Right ventricle myocardium inferior (tissue), 1 donor: ENCODE results near the gene PCNX4. TPM values are rescaled to one million over a fixed set of nuclear protein-coding genes. Genes with fewer than 3 reads are reported as not detected.

ENCODE experiments used
- ATAC-seq: fragments of 200-7000 bp; cut with Tn5 transposase; one replicate; pipeline ENCODE4 v1.9.1; 2020; ENCODE audit warnings: mild to moderate bottlenecking, moderate library complexity
- DNase-seq: peaks from one replicate; pipeline ENCODE4 v3.0.0; 2021; ENCODE audit errors: missing footprints
- intact Hi-C: fragments of 100-400 bp; cut with DNase I; formaldehyde crosslinking; loops from one replicate; pipeline ENCODE4 v1.11.0; 2022
- total RNA-seq: library from RNA; stranded (reverse); fragmentation: NEBNext Ultra II Directional; extraction: Animal tissue kit (Norgen Biotek cat#: 25700); gene quantifications from one replicate; pipeline ENCODE4 v1.2.1, GENCODE V29; 2021
- donor health status: DM: no; HTN: yes; CAD: no; lungs with severe emphysema.

PCNX4 gene
- total RNA-seq, 1 donor from 2014 or later: 23.5 TPM

DNA sequence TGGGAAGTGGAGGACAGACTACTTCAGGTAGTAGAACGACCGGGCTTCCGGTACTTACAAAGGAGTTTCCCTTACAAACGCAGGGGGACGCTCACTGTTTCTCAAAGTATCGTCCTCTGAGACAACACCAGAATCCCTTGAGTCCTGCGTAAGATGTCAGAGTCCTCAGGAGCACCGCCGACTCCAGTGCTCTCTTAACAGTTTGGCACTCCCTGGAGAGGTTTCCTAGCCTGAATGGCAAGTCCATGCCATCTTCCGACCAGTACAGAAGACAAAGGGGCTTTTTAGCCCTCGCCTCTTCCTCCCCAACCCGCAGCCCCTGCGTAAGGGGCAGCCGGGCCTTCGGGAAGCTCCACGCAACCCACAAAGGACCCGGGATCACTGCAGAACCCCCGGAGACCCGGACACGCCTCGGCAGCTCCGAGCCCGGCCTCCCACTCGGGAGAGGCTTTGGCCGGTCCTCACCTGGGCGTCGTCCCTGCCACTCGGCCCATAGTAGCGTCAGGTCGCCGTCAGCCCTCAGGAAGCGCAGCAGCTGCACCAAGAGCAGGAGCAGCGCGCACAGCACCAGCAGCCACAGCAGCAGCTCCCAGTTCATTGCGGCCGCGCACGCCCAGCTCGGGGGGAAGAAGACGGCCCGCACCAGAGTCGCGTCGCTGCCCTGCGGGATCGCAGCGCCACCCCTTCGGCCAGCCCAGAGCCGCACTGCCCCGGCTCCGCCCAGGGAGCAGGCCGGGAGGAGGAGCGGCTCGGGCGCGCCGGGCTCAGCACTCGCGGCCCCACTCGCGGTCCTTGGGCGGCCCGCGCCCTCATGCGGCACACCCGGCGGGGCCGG, 73.2 kb downstream of the PCNX4 start, which contains the start of gene DHRS7:
Gene DHRS7 (minus strand): TSS at position 687 of the 835 bp plus-strand sequence. CDS start 89 bp downstream, at position 598.
- DNase-seq (peak; percentile 96), ATAC-seq (peak; percentile 100)
- intact Hi-C loops: loop anchor here (2.0 to 5.0 kb wide), 4 partner anchors 74 to 673 kb away; partner anchors contain the start of gene PCNX4

DNA sequence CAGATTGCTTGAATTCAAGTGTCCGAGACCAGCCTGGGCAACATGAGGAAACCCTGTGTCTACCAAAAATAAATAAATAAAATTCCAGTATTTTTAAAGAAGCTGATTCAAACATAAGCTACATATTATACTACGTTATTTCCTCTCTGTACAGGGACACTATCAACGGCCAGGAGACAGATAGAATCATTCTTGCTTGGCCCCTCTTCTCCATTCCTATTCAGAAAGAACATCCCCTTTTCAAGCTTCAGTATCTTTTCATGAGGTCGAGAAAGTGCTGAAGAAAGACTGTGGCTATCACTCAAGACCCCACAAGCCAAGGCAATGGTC, 73.8 kb downstream of the PCNX4 start:
- no peak for ATAC-seq
- intact Hi-C loops: loop anchor here (2.0 to 5.0 kb wide), 3 partner anchors 75 to 198 kb away; partner anchors contain the start of gene PCNX4
- DNase-seq: no peak

DNA sequence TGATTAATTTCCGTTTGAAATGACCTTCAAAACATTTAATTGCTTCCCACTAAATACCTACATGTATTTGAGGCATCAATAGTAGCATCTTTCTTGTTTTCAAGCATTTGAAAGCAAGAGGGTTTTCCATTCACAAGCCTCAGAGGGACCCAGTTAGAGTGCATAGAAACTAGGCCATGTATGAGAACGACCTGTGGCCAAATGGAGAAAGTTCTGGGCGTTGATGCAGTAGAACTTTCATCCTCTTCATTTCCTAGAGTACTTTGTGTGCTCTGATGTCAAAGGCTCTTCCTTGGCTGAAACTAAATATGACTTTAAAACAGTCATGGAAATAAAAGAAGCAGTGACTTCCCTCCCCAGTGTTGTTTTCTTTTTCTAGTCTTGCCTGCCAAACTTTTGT, 74.4 kb downstream of the PCNX4 start:
- no peak for DNase-seq
- ATAC-seq: no peak
- intact Hi-C loops: loop anchor here (5.0 kb wide), 2 partner anchors 94 to 199 kb away; no protein-coding TSS in a partner anchor

DNA sequence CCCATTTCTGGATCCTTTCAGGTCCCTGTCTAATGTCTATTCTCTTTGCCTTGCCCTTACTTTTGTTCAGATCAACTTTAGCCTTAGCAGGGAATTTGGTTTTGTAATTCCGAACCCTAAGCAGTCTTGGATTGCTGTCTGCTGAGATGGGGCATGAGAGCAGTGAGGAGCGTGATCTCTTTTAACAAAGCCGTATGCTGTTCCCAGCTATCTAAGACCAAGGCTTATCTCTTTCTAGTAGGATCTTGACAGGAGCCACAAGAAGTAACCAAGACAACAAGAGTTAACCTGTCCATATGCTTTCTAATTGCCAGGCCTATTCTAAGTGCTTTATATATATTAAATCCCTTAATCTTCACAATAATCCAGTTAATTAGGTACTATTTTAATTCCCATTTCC, 78.0 kb downstream of the PCNX4 start:
- intact Hi-C loops: loop anchor here (5.0 kb wide), 2 partner anchors 97 to 202 kb away; no protein-coding TSS in a partner anchor
- ATAC-seq (no peak), DNase-seq (no peak)

DNA sequence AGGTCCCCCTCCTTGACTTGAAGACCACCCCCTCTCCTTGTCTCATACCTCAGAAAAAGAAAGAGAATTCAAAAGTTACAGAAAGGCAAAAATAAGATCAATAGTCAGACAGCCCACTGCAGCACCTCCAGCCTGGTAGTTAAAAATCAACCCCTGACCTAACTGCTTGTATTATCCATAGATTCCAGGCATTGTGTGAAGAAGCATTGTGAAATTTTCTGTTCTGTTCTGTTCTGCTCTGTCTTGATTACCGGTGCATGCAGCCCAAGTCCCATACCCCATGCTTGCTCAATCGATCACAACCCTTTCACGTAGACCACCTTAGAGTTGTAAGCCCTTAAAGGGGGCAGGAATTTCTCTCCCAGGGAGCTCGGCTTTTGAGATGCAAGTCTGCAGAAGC, 79.2 kb downstream of the PCNX4 start:
- ATAC-seq (no peak), DNase-seq (no peak)
- intact Hi-C loops: no loop called here

DNA sequence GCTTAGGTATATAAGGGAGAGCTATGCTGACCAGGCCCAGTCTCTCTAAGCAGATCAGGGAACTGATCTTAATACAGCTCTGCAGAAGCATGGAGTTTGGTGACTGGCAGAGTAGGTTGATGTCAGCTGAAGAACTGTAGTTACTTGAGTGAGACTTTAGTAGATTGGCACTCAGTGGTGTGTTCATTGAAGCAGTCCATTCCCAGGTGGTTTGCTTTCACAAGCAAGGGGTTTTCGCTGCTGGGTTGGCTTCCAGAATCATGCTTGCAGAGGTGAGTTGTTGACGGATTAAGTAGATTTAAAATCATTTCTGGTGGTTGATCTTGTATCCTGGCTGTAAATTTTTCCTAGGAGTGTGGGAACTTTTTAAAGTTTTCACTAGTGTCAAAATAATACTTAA, 80.0 kb downstream of the PCNX4 start:
- ATAC-seq (no peak), DNase-seq (no peak)
- intact Hi-C loops: no loop called here

DNA sequence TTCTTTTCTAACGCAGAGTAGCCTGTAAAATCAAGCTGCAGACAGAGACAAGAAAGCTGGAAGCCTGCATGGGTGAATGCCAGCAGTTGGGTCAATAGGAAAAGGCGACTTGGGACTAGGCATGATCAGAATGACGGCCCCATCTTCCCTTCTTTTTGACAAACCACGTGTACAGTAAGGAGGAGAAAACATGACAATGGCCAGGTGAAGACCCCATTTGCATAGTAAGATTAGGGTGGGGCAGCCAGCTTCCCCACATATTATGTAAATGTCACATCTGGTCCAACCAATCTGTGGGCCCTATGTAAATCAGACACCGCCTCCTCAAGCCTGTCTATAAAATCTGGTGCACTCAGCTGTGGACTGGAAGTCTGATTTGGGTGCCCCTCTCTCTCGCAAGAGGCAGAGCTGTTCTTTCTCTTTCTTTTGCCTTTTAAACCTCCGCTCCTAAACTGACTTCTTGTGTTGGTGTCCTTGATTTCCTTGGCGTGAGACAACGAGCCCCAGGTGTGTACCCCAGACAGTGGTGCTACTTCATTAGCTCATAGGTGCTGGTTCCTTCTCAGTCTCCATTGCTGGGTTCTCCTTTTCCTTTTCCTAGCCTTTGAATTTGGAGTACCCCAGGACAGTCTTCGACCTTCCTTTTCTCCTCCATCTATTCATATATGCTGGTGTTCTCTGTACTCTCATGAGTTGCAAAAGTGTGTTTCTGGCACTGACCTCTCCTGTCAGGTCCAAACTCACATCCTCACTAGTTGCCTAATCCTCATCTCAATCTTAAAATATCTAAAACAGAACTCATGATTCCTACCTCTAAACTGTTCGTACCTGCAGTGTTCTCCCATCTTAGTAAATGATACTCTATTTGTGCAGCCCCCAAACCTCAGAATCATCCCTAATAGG, 82.9 kb downstream of the PCNX4 start:
- intact Hi-C loops: no loop called here
- DNase-seq (no peak), ATAC-seq (no peak)

DNA sequence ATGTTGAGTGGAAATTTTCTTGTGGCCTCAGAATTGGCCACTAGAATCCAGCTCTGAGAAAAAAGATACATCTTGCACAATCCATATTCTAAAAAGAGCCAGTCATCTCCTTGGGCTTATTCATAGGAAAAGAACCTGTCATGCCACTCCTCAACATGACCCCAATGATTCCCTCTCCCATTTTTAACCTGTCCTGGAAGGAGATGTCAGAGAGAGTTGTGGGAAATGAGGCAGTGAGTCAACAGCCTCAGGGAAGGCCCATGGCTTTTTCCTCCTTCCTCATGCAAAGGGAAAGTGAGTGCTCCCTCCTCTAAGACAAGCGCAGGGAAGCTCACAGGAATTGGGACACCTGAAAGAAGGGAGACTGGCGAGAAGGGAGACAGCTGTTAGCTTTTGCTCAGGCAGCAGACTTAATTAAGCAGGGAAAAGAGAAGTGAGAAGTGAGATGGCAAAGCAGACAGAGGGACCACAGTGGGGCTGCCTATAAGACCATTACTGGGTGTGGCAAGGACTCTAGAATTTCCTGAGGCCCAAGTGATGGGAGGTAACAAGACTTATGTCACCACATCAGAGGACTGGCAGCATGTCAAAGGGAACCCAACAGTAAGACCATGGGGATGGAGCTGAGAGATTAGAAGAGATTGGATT, 83.7 kb downstream of the PCNX4 start:
- DNase-seq: no peak
- no peak for ATAC-seq

DNA sequence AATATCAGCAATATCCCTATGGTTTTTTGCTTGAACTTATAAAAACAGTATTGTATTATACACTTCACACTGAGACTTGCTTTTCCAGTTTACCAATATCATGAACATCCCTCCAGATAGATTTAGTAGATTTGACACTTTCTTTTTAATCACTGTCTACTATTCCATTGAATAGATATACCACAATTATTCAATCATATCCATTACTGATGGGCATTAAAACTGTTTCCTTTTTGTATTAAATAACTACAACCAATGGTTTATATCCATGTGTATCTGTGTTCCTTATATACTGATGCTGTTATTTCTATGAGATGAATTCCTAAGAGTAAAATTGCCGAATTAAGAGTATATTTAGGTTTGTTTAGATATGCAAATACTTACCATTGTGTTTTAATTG, 86.4 kb downstream of the PCNX4 start:
- intact Hi-C loops: no loop called here
- no peak for DNase-seq
- no peak for ATAC-seq

More for the DNA sequence above, 83.7 kb downstream of the PCNX4 start:
- intact Hi-C loops: no loop called here

DNA sequence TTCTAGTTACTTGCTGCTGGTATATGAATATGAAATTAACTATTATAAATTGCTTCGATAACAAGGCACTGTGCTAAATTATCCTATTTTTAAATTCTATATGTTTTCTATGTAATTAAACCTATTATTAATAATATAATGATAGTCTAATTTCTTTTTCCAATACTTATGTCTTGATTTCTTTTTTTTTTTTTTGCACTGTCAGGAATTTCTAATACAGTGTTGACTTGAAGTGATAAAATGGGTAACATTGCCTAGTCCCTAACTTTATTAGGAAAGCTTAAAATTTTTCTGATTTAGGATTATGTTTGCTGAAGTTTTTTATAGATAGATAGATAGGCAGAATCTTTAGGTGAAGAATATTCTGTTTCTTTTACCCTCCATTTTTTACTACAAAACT, 87.1 kb downstream of the PCNX4 start:
- ATAC-seq (no peak), DNase-seq (no peak)
- intact Hi-C loops: no loop called here

DNA sequence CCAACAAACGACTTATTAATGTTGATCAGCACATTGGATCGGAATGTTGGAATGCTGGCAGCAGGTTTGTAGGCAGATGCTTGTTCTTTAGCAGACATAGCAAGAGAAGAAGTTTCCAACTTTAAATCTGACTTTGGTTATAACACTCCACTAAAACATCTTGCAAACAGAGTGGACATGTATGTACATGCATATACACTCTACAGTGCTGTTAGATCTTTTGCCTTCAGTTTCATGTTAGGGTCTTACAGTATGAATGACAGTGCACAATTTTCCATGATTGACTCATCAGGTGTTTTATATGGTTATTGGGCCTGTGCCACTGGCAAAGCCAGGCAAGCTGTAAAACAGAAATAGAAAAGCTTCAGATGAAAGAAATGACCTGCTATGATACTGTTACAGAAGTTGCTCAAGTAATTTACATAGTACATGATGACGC, 87.7 kb downstream of the PCNX4 start:
- intact Hi-C loops: no loop called here
- ATAC-seq: no peak
- DNase-seq: no peak

DNA sequence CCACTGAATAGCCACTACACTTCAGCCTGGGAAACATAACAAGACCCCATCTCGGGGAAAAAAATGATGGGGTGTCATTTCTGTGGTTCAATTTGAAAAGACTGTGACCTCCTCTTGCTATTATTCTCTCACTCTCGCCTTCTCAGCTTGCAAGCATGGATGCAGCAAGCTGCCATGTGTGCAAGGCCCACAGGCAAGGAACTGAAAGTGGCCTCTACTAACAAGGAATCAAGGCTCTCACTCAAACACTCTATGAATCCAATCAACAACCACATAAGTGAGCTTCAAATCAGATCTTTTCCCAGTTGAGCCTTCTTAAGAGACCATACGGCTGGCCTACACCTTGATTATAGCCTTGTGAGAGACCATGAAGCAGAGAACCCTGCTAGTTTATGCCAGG, 91.4 kb downstream of the PCNX4 start:
- no peak for ATAC-seq
- DNase-seq: no peak
- intact Hi-C loops: no loop called here

DNA sequence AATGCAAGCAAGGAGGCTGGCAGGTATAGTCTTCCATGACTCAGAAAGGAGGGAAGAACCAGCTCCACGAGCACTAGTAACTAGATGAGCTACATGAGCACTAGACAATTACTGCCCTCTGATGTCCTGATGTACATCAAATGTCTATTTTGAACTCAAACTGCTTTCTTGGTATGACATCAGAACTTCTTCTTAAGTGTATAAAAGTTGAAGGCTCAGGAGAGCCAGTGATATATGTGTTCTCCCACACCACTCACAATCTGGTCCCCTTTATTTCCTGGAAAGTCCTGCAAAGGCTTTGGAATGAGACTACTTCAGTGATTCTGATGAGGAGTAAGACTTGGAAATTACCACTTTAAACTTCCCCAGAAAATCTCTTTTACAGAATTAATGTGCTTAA, 92.0 kb downstream of the PCNX4 start:
- intact Hi-C loops: loop anchor here (1.0 to 2.0 kb wide), 2 partner anchors 119 to 218 kb away; no protein-coding TSS in a partner anchor
- no peak for ATAC-seq
- DNase-seq: no peak

DNA sequence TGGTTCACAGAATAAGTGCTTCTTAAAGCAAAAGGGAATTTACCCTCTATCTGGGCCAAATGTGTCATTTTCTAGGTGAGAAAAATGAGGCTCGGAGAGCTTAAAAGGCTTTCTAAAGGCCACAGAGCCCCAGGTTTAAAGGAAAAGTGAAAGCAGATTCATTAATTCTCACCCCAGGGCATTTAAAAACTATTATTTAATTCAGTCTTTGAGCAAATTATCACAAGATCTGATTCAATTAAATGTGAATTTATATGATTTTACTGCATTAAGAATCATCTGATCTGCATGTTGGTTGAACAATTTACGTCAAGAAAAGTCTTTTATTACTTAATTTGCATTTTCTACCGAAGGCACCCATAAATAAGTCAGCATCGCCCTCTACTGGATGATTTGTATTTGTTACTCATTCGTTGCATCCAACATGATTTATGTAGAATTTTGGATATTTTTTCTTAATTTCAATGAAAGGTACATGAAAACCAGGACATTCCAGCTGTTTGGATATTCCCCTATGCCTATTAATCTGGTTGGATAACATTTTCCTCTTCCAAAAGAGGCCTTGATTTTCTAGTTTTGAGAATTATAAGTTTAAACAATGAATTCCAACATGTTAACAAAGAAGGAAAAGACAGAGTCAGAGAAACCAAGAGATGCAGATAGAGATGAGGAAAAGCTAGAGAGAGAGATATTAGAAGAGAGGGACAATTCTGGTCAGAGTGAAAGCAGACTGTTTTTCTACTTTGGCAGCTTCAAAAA, 92.6 kb downstream of the PCNX4 start:
- ATAC-seq (no peak), DNase-seq (no peak)
- intact Hi-C loops: loop anchor here (1.0 to 2.0 kb wide), 2 partner anchors 120 to 219 kb away; no protein-coding TSS in a partner anchor

DNA sequence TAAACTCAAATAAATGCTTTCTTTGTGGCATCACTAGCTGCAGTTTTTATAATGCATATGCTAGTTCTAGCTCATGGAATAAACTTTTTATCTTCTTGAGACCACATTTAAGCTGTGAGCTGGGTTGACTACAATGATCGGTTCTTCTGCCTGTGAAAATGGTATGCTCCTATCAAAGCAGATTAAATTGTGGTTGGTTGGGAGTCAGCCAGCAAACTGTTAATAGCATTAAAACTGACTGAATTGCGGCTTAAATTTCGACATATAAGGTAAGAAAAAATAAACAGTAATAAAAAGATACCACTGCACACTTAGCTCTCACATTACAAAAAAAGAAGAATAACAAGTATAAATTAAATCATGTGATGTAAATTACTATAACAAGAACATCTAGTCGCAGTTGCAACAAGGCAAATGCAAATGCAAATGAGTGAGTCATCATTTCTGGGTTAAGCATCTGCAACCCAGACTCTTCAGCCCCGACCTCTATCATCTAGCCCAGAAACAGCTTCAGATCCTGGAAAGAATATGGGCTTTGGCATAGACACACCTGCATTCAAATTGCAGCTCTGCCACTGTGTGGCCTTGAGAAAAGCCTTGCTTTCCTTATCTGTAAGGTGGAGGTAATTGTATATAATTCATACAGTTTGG, 93.3 kb downstream of the PCNX4 start:
- DNase-seq (no peak), ATAC-seq (no peak)
- intact Hi-C loops: loop anchor here (1.0 to 2.0 kb wide), 2 partner anchors 120 to 220 kb away; no protein-coding TSS in a partner anchor

DNA sequence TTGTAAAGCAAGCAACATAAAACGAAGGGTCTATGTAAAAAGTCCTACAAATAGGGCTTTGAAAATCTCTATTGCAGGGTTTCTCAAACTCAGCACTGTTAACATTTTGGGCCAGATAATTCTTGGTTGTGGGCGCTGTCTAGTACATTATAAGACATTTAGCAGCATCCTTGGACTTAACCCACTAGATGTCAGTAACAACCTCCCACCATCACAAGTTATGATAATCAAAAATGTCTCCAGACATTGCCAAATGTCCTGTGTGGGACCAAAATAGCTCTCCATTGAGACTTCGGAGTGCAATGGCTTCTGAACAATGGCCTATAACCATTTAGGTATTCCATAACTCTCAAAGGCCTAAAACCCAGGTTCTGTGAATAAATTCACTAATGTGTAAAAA, 96.4 kb downstream of the PCNX4 start:
- DNase-seq (no peak), ATAC-seq (peak; percentile 34)
- intact Hi-C loops: no loop called here

DNA sequence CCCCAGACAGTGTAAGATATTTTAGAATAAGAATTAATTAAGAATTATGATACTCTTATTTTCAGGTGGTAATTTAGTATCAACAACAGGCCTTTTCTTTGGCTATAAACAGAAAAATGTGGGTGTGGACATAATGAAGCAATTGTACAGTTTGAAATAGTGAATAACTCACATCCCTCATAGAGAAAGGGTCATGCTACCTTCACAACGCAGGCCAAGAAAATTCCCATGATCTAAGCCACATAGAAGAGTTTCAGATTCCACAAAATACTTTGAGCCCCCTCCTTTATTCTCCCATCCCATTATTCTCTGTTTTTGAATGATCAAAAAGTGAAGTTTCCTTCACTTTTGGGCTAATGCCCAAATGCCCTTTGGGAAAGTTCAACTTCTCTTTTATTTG, 97.0 kb downstream of the PCNX4 start:
- ATAC-seq: no peak
- intact Hi-C loops: no loop called here
- DNase-seq: no peak
